ENCODE data around the gene DEPDC1B.
"Not testable (repeated sequence)": the region's sequence is repeated elsewhere in the genome, so short reads cannot be mapped to it uniquely, and the experiment has no call there.

Gene DEPDC1B

DNA sequence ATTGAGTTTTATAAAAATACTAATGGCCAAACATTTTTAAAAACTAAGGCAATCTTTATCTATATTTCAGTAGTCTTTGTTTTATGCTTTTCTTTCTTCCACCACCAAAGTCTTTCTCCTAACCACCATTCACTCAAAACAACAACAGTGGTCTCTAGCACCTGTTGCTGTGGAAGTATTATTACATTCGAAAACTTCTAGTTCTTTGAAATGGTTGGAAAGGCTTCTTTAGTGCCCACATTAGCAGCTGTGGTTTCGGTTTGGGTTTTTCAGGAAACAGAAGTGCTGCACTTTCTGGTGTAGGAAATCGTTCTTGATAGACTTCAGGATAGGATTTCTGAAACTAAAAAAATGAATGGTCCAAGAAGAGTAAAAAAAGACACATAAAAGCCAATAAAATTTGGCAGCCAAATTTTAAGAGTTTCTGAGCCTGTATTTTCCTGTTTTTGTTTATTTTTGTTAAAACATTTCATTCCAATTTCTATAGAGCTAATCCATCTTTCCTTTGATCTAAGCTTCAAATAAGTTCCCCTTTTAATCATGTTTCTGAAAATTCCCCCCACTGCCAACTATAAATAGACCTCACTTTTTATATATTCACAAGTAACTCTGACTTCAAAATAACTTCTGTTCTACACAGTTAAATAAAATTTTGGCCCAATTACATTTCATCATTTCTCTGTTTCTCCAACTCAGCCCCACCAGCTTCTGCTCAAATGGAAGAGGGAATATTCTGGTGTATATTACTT, 102.2 kb downstream of the DEPDC1B start:
- no peaks in the 10 kb centered on the region for H3K4me1 ChIP-seq (ENCODE audit: control insufficient read depth, insufficient read depth, low read length)
- H3K36me3 ChIP-seq (ENCODE audit: control insufficient read depth in 2 of 2, insufficient read depth in 1 of 2, low read length in 2 of 2) = peaks cover 5 to 16% of the 10 kb centered on the region in 2 experiments; a peak in 2 of 3 replicates
- TF ChIP-seq YY2 (tag by site-specific recombination; IDR thresholded peaks at IDR 0.05) (no peak), SCRT2 (tag by site-specific recombination; IDR thresholded peaks at IDR 0.05) (peak; percentile 55), PBX3 (CRISPR knock-in tag; IDR thresholded peaks at IDR 0.05) (no peak)
- TF ChIP-seq, protein P1, sequence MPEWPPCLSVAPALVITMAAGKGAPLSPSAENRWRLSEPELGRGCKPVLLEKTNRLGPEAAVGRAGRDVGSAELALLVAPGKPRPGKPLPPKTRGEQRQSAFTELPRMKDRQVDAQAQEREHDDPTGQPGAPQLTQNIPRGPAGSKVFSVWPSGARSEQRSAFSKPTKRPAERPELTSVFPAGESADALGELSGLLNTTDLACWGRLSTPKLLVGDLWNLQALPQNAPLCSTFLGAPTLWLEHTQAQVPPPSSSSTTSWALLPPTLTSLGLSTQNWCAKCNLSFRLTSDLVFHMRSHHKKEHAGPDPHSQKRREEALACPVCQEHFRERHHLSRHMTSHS (tag by site-specific recombination; IDR thresholded peaks at IDR 0.05) = no peak
- POLR2A ChIA-PET = no interaction called here
- H3K9me3 ChIP-seq (ENCODE audit: control insufficient read depth, insufficient read depth, low read depth, low read length) = no peaks in the 10 kb centered on the region
- CTCF ChIA-PET = no interaction called here
- H3K27ac ChIP-seq (ENCODE audit: extremely low read depth, low read depth, low read length) = no peak overlapping the region
- H3K4me3 ChIP-seq (ENCODE audit: low read depth, low read length) = no peak overlapping the region

DNA sequence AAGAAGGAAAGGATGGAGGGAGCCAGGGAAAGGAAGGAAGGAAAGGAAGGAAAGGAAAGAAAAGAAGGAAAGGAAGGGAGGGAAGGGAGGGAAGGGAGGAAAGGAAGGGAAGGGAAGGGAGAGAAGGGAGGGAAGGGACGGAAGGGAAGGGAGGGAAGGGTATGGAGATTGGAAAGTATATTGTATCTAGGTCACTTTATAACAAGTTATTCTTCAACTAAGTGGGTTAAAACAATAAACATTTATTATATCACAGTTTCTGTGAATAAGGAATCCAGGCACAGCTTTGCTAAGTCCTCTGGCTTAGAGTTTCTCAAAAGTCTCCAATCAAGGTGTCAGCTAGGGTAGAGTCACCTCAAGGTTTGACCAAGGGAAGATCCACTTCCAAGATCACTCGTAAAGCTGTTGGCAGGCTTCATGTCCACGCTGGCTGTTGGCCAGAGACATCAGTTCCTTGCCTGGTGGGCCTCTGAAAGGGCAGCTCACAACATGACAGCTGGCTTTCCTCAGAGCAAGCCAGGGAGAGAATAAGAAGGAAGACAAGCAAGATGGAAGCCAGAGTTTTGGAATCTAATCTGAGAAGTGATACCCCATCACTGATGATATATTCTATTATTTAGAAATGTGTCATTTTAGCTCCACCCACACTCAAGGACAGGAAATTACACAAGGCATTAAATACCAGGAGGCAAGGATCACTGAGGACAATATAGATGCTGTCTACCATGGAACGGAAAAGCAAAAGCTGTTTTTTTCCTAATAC, 105.1 kb downstream of the DEPDC1B start:
- Histone ChIP-seq H3K9me3 (ENCODE audit: control insufficient read depth, insufficient read depth, low read depth, low read length) (no peaks in the 10 kb centered on the region), H3K4me3 (ENCODE audit: low read depth, low read length) (no peak overlapping the region), H3K27ac (ENCODE audit: extremely low read depth, low read depth, low read length) (no peak overlapping the region), H3K4me1 (ENCODE audit: control insufficient read depth, insufficient read depth, low read length) (no peaks in the 10 kb centered on the region), H3K36me3 (ENCODE audit: control insufficient read depth in 2 of 2, insufficient read depth in 1 of 2, low read length in 2 of 2) (peaks cover 0 to 4% of the 10 kb centered on the region in 2 experiments; a peak in 1 of 3 replicates)
- 0 out of 2 replicates have a peak, but pooled peaks have one; percentile 17 for TF ChIP-seq PRDM1 (tag by site-specific recombination; IDR thresholded peaks at IDR 0.05)
- TF ChIP-seq ZNF248 (tag by site-specific recombination; IDR thresholded peaks at IDR 0.05) = no peak
- TF ChIP-seq ZNF169 (tag by site-specific recombination; IDR thresholded peaks at IDR 0.05) = no peak
- no peak for TF ChIP-seq ZNF335 (tag by site-specific recombination; conservative IDR thresholded peaks at IDR 0.05)
- POLR2A ChIA-PET = no interaction called here
- CTCF ChIA-PET = interaction anchor here (0.6 to 1.0 kb wide), 2 partner anchors 27 to 1339 kb away, joined by 3 read pairs; no protein-coding TSS in a partner anchor

- TF ChIP-seq ZNF560 (tag by site-specific recombination; IDR thresholded peaks at IDR 0.05; ENCODE audit: borderline replicate concordance) (no peak), ZBTB20 (tag by site-specific recombination; IDR thresholded peaks at IDR 0.05) (no peak), ZNF366 (tag by site-specific recombination; conservative IDR thresholded peaks at IDR 0.05) (no peak), TCF7L2 (IDR thresholded peaks at IDR 0.05; ENCODE audit: borderline replicate concordance, low read depth, low read length) (no peak)
- Histone ChIP-seq H3K36me3 (ENCODE audit: control insufficient read depth in 2 of 2, insufficient read depth in 1 of 2, low read length in 2 of 2) (peaks cover 0 to 3% of the 10 kb centered on the region in 2 experiments; a peak in 1 of 3 replicates), H3K4me1 (ENCODE audit: control insufficient read depth, insufficient read depth, low read length) (no peaks in the 10 kb centered on the region), H3K9me3 (ENCODE audit: control insufficient read depth, insufficient read depth, low read depth, low read length) (no peaks in the 10 kb centered on the region), H3K4me3 (ENCODE audit: low read depth, low read length) (no peak overlapping the region), H3K27ac (ENCODE audit: extremely low read depth, low read depth, low read length) (no peak overlapping the region)
- CTCF ChIA-PET = interaction anchor here (1.2 kb wide), 1 partner anchor 303 kb away, joined by 4 read pairs; no protein-coding TSS in a partner anchor
- POLR2A ChIA-PET = no interaction called here
Observed at GRCh38 chr5:60590172-60590571, 109.8 kb downstream of the DEPDC1B start.

GRCh38 chr5:60587312-60587711, 112.7 kb downstream of the DEPDC1B start:
- H3K4me3 ChIP-seq (ENCODE audit: low read depth, low read length); POLR2A ChIA-PET; H3K27ac ChIP-seq (ENCODE audit: extremely low read depth, low read depth, low read length); H3K36me3 ChIP-seq (ENCODE audit: control insufficient read depth in 2 of 2, insufficient read depth in 1 of 2, low read length in 2 of 2); H3K9me3 ChIP-seq (ENCODE audit: control insufficient read depth, insufficient read depth, low read depth, low read length); H3K4me1 ChIP-seq (ENCODE audit: control insufficient read depth, insufficient read depth, low read length): not testable (repeated sequence)
- CTCF ChIA-PET = interaction anchor here (0.7 kb wide), 1 partner anchor 63 kb away, joined by 3 read pairs; no protein-coding TSS in a partner anchor
